Psoas muscle (tissue), 8 donors: ENCODE measurements around the gene MYL6B. TPM values are rescaled to one million over a fixed set of nuclear protein-coding genes. Genes with fewer than 3 reads are reported as not detected.

Source experiments
- ATAC-seq, 4 donors: fragments of 200-7000 bp; cut with Tn5 transposase; one replicate each; pipeline ENCODE4 v1.9.1; 2020; ENCODE audit warnings: moderate library complexity in 3 of 4, mild to moderate bottlenecking in 2 of 4
- DNase-seq, 2 donors: peaks; one replicate each; pipeline ENCODE4 v3.0.0-alpha.2; 2020
- H3K27ac ChIP-seq: fragments of 200-600 bp; one replicate; pipeline ENCODE4 v1.8.0; 2022
- H3K27me3 ChIP-seq, 3 donors: fragments of 200-600 bp in 1 of 3; one replicate each; pipeline versions ENCODE4 v1.6.1 to v1.8.0; 2013 to 2022; ENCODE audit warnings: low read length in 2 of 3, mild to moderate bottlenecking in 2 of 3, moderate library complexity in 1 of 3; ENCODE audit not compliant: insufficient read depth in 3 of 3
- H3K36me3 ChIP-seq, 2 donors: fragments of 200-600 bp in 1 of 2; one replicate each; pipeline versions ENCODE4 v1.6.1 to v1.8.0; 2013 to 2022; ENCODE audit warnings: low read depth in 1 of 2, mild to moderate bottlenecking in 1 of 2, moderate library complexity in 1 of 2; ENCODE audit not compliant: insufficient read depth in 1 of 2
- H3K4me1 ChIP-seq: fragments of 200-600 bp; one replicate; pipeline ENCODE4 v1.8.0; 2022
- H3K4me3 ChIP-seq: fragments of 200-600 bp; one replicate; pipeline ENCODE4 v1.8.0; 2022; ENCODE audit warnings: mild to moderate bottlenecking
- H3K9me3 ChIP-seq: fragments of 200-600 bp; one replicate; pipeline ENCODE4 v1.8.0; 2022
- WGBS, 3 donors: extraction: QIAGEN DNeasy Blood & Tissue Kit; methylation state at CpG; one replicate each; pipeline versions ENCODE4 v1.1.6 to v1.1.7; 2013; 5-methylcytosine and 5-hydroxymethylcytosine counted together
- intact Hi-C, 2 donors: fragments of 100-400 bp; cut with DNase I; formaldehyde crosslinking; loops; one replicate each; pipeline versions ENCODE4 v1.11.0 to v1.14.2; 2022
- polyA plus RNA-seq, 3 donors: library from polyadenylated mRNA; stranded (reverse); fragments of 200-250 nt; gene quantifications; one replicate each; pipeline ENCODE4 v1.2.3, GENCODE V29; 2013
- total RNA-seq, 4 donors: library from RNA; stranded (reverse); fragmentation: NEBNext Ultra II Directional in 2 of 4; extraction: Animal tissue kit (Norgen Biotek cat#: 25700) in 2 of 4; gene quantifications; one replicate each; pipeline versions ENCODE4 v1.2.1 to v1.2.4, GENCODE V29; 2021 to 2023
- TF ChIP-seq, protein P1 (sequence below): fragments of 200-600 bp; IDR thresholded peaks from one replicate; pipeline ENCODE4 v1.8.0; 2022; ENCODE audit warnings: antibody characterized with exemption
- donor health status: healthy with polysubstance abuse.
- donor health status: DM: no; HTN: no; CAD: no; lungs with moderate emphysema.
- donor health status: Bipolar disorder and iron deficiency.
- donor health status: healthy.
- donor health status: DM: yes; HTN: yes; CAD: no.
- donor health status: DM: no; HTN: no; CAD: no.
- donor health status: DM: no; HTN: no; CAD: no.
- donor health status: DM: yes; HTN: yes; CAD: no.

The MYL6B gene
- total and polyA plus RNA-seq, 7 donors, result 113 to 2,222 (median 553) TPM

DNA sequence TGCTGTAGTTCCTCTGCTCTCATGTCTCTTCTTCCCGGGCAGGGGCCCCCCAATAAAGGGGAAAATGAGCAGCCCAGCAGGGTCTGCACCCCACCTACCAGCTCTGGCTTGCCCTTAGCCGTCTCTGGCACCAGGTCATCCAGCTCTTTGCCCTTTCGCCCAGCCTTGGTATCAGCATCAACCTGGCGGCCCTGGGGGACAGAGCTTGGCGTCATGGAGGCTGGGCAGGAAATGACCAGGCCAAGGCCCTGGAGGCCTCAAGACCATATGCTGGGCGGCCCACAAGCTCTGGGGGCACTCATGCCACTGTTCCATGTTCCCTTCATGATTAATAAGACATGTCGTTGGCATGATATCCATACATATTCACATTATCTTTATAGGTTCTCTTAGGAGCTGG lies 20.5 kb downstream of the MYL6B start:
- peaks cover 15 to 100% of the 10 kb centered on the region in 2 donors for H3K36me3 ChIP-seq

DNA sequence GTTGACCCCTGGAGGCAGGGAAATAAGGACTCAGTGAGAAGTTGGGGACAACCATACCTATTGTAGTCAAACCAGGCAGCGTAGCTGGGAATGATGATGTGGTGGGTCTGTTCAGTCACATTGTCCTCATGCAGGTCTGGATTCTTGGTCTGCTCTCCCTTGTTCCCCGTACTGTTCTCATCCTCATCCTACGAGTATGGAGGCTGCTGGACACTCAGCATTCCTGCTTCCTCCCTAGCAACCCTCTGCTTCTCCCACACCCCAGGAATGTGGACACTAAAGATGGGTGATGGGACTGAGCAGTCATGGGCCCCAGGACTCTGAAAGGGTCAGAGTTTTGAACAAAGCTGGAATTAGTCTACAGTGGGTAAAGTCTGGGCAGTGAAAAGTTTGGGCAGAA lies 26.0 kb downstream of the MYL6B start:
- H3K4me3 ChIP-seq, result no peak overlapping the region
- peaks cover 16 to 100% of the 10 kb centered on the region in 2 donors for H3K36me3 ChIP-seq
- H3K9me3 ChIP-seq, result no peaks in the 10 kb centered on the region
- ATAC-seq (peak in 1 of 4 donors; percentile 21), DNase-seq (no peak)
- intact Hi-C loops, result no loop called here
- 88 to 95% (median 90%) methylated on average over 3 of the region's 3 CpGs for WGBS, 3 donors
- H3K27ac ChIP-seq, result no peak overlapping the region
- no peaks in the 10 kb centered on the region for H3K27me3 ChIP-seq
- TF ChIP-seq, protein P1, sequence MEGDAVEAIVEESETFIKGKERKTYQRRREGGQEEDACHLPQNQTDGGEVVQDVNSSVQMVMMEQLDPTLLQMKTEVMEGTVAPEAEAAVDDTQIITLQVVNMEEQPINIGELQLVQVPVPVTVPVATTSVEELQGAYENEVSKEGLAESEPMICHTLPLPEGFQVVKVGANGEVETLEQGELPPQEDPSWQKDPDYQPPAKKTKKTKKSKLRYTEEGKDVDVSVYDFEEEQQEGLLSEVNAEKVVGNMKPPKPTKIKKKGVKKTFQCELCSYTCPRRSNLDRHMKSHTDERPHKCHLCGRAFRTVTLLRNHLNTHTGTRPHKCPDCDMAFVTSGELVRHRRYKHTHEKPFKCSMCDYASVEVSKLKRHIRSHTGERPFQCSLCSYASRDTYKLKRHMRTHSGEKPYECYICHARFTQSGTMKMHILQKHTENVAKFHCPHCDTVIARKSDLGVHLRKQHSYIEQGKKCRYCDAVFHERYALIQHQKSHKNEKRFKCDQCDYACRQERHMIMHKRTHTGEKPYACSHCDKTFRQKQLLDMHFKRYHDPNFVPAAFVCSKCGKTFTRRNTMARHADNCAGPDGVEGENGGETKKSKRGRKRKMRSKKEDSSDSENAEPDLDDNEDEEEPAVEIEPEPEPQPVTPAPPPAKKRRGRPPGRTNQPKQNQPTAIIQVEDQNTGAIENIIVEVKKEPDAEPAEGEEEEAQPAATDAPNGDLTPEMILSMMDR, result no peak
- H3K4me1 ChIP-seq, result no peaks in the 10 kb centered on the region

More for the DNA sequence above, 20.5 kb downstream of the MYL6B start:
- TF ChIP-seq, protein P1, result no peak
- ATAC-seq (no peak), DNase-seq (no peak)
- Histone ChIP-seq H3K27ac (no peak overlapping the region), H3K9me3 (no peaks in the 10 kb centered on the region), H3K27me3 (no peaks in the 10 kb centered on the region), H3K4me1 (no peaks in the 10 kb centered on the region), H3K4me3 (no peak overlapping the region)
- intact Hi-C loops, result no loop called here
- WGBS, 3 donors, result 90 to 94% (median 93%) methylated on average over 7 of the region's 7 CpGs

DNA sequence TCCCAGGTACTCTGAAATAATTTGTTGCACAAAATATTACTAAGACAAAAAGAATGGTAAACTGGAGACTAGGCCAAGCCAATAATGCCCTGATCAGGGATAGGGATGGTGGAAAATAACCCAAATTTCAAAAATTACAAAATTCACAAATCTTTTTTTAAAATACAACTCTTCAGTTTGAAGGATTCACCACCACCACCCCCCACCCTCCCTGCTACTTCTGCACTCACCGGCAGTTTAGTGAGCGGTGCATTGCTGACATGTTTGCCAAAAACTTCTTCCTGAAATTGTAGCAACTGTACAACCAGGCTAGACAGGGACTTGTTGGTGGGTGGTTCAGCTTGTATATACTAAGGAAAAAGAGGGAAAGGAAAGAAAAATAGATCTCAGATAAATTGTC lies 34.6 kb downstream of the MYL6B start:
- Histone ChIP-seq H3K4me3 (peak overlapping the region; percentile 83), H3K36me3 (peaks cover 18 to 62% of the 10 kb centered on the region in 2 donors), H3K4me1 (peaks cover 18% of the 10 kb centered on the region), H3K27me3 (no peaks in the 10 kb centered on the region), H3K9me3 (no peaks in the 10 kb centered on the region), H3K27ac (no peak overlapping the region)
- intact Hi-C loops, result loop anchor here in 1 of 2 donors (5.0 kb wide), 1 partner anchor 35 kb away; the partner anchor contains the start of genes NABP2 and RNF41
- 42 to 49% (median 43%) methylated on average over 2 of the region's 2 CpGs for WGBS, 3 donors
- ATAC-seq (no peak), DNase-seq (no peak)
- TF ChIP-seq, protein P1, result no peak

DNA sequence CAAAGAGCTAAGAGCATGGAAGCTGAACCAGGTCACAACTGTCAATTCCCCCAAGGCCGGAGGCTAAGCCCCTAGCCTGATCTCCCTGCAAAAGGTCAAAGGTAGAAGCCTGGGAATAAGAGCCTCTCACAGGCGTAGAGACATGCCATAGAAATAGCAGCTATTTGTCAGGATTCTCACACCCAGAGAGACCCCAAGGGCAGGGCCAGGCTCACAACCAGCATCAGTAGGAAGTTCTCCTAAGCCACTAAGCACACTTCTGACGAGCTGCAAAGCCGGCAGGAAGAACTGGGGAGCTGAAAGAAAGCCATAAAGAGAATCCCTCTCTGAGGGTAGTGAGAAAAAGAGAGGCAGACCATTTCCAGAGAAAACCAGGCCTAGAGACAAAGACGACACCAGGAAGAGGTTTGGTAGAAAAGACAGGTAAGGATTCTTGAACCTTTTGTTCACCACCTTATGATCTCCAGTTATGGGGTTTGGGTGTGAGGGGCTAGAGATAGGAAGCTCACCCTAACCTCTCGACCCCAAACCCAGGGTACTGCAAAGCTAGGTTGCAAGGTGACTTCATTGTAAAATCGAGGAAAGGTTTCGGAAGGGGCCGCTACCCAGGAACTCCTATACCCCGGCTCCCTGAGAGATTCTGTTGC lies 35.9 kb downstream of the MYL6B start:
- Histone ChIP-seq H3K27ac (peak overlapping the region; percentile 80), H3K4me3 (peak overlapping the region; percentile 83), H3K27me3 (no peaks in the 10 kb centered on the region), H3K36me3 (peaks cover 18 to 49% of the 10 kb centered on the region in 2 donors), H3K9me3 (no peaks in the 10 kb centered on the region), H3K4me1 (peaks cover 18% of the 10 kb centered on the region)
- intact Hi-C loops, result loop anchor here (1.0 to 5.0 kb wide), 5 partner anchors 27 to 67 kb away; partner anchors contain the start of genes MYL6B (in 1 of the 2), NABP2 (in 1 of the 2) and RNF41 (in 1 of the 2)
- TF ChIP-seq, protein P1, result no peak
- DNase-seq, result no peak
- WGBS, 3 donors, result 9 to 17% (median 10%) methylated on average over 10 of the region's 10 CpGs
- no peak for ATAC-seq
